GM10248 (cell line): Measurements from ENCODE around the gene HPRT1.

ENCODE experiments used
- CTCF ChIA-PET: fragments of 300-600 bp; sonication (Branson Sonifier 250); formaldehyde crosslinking; extraction: SDS; loops from one replicate; lab custom pipeline; 2021; ENCODE audit warnings: antibody characterized with exemption; lab: Yijun Ruan, JAX
- POLR2A ChIA-PET: fragments of 350-650 bp; sonication (Branson Sonifier 250); formaldehyde crosslinking; extraction: SDS; loops from one replicate; lab custom pipeline; 2020; ENCODE audit warnings: antibody characterized with exemption; lab: Yijun Ruan, JAX
- DNase-seq: peaks from one replicate; pipeline ENCODE4 v3.0.0; 2012; ENCODE audit errors: extremely low spot score
- CTCF ChIP-seq: IDR thresholded peaks from 2 replicates; pipeline ENCODE4 v1.5.1; 2012; ENCODE audit warnings: mild to moderate bottlenecking, low read depth; ENCODE audit errors: extremely low read depth, missing control alignments, control extremely low read depth

The HPRT1 gene

GRCh38 chrX:134541906-134542305 is 81.9 kb downstream of the HPRT1 start:
- DNase-seq: no peak
- no peak for TF ChIP-seq CTCF
- ChIA-PET POLR2A (no interaction called here), CTCF (no interaction called here)

GRCh38 chrX:134542485-134542884 is 82.5 kb downstream of the HPRT1 start:
- ChIA-PET CTCF (no interaction called here), POLR2A (no interaction called here)
- no peak for TF ChIP-seq CTCF
- no peak for DNase-seq

- CTCF ChIA-PET: no interaction called here
Measured at GRCh38 chrX:134543288-134543687, 83.3 kb downstream of the HPRT1 start.

GRCh38 chrX:134544135-134544512 is 84.2 kb downstream of the HPRT1 start:
- CTCF ChIA-PET: no interaction called here
- no peak for TF ChIP-seq CTCF
- DNase-seq: no peak
- POLR2A ChIA-PET: no interaction called here

More at GRCh38 chrX:134543288-134543687, 83.3 kb downstream of the HPRT1 start:
- DNase-seq: no peak
- POLR2A ChIA-PET: no interaction called here
- no peak for TF ChIP-seq CTCF

- CTCF ChIA-PET: no interaction called here
- no peak for TF ChIP-seq CTCF
- DNase-seq: no peak
- POLR2A ChIA-PET: no interaction called here
Measured at GRCh38 chrX:134544513-134545151, 84.7 kb downstream of the HPRT1 start.

- no peak for TF ChIP-seq CTCF
- DNase-seq: no peak
- CTCF ChIA-PET: no interaction called here
- POLR2A ChIA-PET: interaction anchor here (0.6 kb wide), 1 partner anchor 75 kb away, joined by 3 read pairs; no protein-coding TSS in a partner anchor
Measured at GRCh38 chrX:134545510-134545909, 85.5 kb downstream of the HPRT1 start.
